GM12872 (cell line): ENCODE measurements around the gene LOXL1.

Source experiments
- TF ChIP-seq, protein P1 (sequence below): IDR thresholded peaks from 3 replicates; pipeline ENCODE4 v1.5.1; 2011; ENCODE audit warnings: low read depth, mild to moderate bottlenecking, low read length, moderate library complexity; ENCODE audit not compliant: insufficient read depth

The LOXL1 gene

DNA sequence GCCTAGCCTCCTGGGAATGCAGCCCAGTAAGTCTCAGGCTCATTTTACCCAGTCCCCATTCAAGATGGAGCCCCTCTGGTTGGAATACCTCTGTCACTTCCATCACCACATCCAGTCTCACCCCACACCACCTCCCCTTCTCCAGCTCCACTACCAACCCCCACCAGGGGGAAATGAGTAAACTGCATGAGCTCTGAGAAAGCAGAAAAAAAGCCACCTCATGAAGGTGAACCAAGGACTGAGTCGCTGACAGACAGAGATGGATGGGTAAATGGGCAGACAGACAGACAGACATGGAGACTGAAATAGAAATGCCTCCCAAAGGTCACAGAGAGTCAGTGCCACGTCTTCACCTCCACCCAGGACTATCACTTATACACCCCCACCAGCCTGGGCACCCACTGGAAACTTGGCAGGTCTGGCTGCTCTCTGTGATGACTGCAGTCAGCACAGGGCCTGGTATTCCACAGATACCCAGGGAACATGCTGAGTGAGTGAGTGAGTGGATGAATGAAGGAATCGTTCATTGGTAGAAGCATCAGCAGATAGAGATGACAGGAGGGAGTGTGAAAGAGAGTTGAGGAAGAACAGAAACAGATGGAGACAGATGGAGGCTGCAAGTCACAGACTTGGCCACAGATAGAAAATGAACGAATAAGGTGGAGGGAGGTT is 4.9 kb upstream of the LOXL1 start:
- TF ChIP-seq, protein P1, sequence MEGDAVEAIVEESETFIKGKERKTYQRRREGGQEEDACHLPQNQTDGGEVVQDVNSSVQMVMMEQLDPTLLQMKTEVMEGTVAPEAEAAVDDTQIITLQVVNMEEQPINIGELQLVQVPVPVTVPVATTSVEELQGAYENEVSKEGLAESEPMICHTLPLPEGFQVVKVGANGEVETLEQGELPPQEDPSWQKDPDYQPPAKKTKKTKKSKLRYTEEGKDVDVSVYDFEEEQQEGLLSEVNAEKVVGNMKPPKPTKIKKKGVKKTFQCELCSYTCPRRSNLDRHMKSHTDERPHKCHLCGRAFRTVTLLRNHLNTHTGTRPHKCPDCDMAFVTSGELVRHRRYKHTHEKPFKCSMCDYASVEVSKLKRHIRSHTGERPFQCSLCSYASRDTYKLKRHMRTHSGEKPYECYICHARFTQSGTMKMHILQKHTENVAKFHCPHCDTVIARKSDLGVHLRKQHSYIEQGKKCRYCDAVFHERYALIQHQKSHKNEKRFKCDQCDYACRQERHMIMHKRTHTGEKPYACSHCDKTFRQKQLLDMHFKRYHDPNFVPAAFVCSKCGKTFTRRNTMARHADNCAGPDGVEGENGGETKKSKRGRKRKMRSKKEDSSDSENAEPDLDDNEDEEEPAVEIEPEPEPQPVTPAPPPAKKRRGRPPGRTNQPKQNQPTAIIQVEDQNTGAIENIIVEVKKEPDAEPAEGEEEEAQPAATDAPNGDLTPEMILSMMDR: no peak

DNA sequence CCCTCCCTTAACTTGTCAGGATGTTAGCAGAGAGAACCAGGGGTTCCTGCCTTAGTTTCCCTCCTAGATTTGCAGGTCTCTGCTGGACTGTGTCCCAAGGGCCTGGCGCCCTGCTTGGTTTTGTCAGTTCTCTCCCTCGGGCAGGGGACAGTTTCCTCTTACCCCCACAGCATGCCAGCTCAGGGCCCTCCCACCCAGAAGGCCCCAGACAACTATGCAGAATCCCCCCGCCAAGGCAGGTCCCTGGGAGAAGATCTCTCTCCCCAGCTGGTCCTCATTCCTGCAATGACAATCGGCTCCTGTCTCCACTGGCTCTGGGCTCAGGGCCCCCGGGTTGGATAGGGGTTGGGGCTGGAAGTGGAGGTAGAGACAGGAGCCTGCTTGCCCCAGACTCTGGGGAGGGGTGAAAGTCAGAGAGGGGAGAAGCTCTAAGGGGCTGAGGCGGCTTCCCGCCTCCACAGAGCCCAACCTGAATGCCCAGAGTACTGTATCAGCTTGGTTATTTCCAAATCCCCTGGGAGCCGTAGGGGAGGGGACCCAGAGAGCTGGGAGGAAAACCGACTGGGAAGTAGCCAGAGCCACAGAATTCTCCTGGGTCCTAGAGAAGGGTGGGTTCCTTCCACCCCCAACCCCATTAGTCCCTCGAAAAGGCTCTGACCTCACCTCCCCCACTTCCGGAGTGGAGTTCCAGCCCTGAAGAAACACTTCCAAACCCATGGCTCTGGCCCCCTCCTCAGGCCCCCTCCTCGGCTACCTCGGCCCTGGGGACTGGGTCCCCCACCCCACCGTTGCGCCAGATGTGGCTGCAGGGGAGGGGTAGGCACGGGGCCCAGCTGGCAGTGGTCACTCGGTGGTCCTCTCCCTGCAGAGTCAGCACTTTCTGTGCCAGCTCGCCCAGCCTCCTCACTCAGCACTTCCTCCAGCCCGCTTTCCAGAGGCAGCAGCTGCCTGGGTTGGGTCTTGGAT is 3.8 kb upstream of the LOXL1 start:
- TF ChIP-seq, protein P1: no peak

DNA sequence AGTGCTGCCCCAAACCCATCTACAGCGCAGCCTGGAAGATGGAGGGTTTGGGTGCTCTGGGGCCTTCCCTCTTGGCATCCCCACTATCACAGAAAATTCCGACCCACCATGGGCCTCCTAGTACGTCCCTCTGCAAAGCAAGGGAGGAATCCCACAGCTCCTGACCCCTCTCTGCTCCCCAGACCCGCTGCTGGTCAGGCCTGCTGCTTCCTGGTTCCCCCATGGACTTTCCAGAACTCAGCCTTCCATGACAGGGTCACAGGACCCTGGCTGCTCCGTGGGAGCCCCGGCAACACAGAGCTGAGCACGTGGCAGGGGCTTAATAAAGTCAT is 3.1 kb upstream of the LOXL1 start:
- TF ChIP-seq, protein P1: no peak

DNA sequence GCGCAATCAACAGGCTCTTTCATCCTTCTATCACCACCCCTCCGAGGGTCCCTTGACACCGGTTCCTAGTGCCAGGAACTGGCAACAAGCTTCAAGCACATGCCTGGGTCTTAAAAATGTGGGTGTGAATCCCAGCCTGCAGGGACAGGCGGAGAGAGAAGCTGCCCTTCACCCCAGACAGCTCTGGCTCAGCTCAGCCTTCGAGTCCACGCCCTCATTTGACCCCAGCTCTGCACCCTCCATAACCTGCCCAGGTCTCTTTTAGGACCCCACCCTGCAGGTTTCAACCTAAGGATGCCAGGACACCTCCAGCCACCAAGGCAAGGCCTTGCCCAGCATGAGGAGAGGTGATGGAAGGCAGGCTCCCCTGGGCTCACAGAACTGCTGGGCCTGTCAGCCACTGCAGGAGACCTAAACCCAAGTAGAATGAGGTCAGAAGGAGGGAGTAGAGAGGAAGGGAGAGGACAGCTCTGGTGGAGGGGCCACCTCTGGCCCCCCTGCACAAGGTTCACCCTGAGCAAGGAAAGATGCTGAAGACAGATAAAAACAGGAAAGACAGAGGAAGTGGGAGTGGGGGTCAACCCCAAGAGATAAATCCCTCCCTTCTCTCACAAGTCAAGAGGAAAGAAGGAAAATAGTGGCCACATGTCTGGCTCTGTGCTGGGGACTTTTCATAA is 2.6 kb upstream of the LOXL1 start:
- TF ChIP-seq, protein P1: no peak

DNA sequence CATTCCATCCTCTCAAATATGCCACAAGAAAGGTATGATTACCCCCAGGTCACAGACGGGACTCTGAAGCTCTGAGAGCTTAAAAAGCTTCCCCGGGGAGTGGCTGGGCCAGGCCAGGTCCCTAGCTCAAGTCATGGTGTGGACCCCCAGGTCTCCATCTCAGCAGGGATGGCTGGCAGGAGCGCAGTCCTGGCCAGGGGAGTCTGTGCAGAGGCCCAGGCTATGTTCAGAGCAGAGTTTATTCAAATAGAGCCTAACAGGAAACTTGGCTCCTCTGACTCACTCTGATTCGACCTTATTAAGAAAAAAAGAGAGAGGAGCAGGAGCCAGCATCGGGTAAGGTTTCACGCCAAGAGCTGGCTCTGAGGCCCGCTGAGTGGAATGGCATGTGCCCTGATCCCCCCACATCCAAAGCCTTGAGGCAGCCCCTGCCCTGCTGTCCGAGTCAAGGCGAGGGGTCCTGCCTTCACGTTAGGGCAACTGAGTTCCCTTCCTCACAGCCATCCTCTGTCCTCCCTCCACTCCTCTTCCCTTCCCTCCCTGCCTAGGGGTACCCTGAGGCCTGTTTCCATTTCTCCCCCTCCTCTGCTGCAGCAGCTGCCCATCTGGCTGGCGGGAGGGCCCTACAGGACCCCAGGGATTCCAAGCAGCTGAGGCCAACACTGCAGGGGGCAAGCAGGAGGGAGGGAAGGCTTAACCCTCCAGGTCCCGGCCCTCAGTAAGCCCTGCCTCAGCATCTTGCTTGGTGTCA is 1.9 kb upstream of the LOXL1 start:
- TF ChIP-seq, protein P1: no peak

DNA sequence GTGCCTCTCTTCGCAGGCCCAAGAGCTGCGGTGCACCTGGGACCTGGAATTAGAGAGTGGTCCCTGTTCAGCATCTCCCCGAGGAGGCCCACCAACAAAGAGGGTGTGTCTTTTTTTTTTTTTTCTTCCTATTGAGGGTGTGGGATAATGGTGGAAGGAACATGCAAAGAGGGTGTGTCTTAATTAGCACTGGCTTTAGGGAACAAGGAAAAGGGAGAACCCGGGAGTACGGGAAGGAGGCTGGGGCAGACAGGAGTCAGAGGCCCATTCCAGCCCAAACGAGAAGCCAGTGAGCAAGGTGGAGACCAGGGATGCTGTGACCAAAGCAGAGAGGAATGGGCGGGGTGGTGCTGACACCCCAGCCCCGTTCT is 429 bp upstream of the LOXL1 start:
- TF ChIP-seq, protein P1: no peak

DNA sequence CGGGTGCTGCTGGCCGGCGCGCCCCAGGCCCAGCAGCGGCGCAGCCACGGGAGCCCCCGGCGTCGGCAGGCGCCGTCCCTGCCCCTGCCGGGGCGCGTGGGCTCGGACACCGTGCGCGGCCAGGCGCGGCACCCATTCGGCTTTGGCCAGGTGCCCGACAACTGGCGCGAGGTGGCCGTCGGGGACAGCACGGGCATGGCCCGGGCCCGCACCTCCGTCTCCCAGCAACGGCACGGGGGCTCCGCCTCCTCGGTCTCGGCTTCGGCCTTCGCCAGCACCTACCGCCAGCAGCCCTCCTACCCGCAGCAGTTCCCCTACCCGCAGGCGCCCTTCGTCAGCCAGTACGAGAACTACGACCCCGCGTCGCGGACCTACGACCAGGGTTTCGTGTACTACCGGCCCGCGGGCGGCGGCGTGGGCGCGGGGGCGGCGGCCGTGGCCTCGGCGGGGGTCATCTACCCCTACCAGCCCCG is 777 bp downstream of the LOXL1 start:
- TF ChIP-seq, protein P1: no peak
